Thymus (tissue), 11 donors: ENCODE results near the gene MTR. TPM values are rescaled to one million over a fixed set of nuclear protein-coding genes. Genes with fewer than 3 reads are reported as not detected.

Experiments
- DNase-seq, 9 donors: peaks; one replicate each; pipeline ENCODE4 v3.0.0-alpha.2; 2013; ENCODE audit warnings: low spot score in 9 of 9, low read depth in 6 of 9, missing footprints in 1 of 9
- H3K27ac ChIP-seq, 2 donors: one replicate each; pipeline ENCODE4 v1.5.1; 2013; ENCODE audit warnings: control low read depth in 1 of 2, low read depth in 1 of 2, low read length in 1 of 2, mild to moderate bottlenecking in 1 of 2, moderate library complexity in 1 of 2
- H3K27me3 ChIP-seq, 2 donors: one replicate each; pipeline ENCODE4 v1.5.1; 2013; ENCODE audit warnings: low read length in 1 of 2; ENCODE audit not compliant: control insufficient read depth in 2 of 2, insufficient read depth in 1 of 2
- H3K36me3 ChIP-seq, 2 donors: one replicate each; pipeline ENCODE4 v1.5.1; 2013; ENCODE audit warnings: low read length in 1 of 2, mild to moderate bottlenecking in 1 of 2, moderate library complexity in 1 of 2; ENCODE audit not compliant: control insufficient read depth in 2 of 2, insufficient read depth in 2 of 2
- H3K4me1 ChIP-seq, 2 donors: one replicate each; pipeline ENCODE4 v1.5.1; 2013; ENCODE audit warnings: low read length in 2 of 2; ENCODE audit not compliant: control insufficient read depth in 2 of 2, insufficient read depth in 2 of 2
- H3K4me3 ChIP-seq, 2 donors: one replicate each; pipeline ENCODE4 v1.5.1; 2013; ENCODE audit warnings: low read length in 2 of 2, control low read depth in 1 of 2, mild to moderate bottlenecking in 1 of 2
- H3K9me3 ChIP-seq, 2 donors: one replicate each; pipeline ENCODE4 v1.5.1; 2013; ENCODE audit warnings: low read length in 1 of 2, mild to moderate bottlenecking in 1 of 2; ENCODE audit not compliant: control insufficient read depth in 2 of 2, insufficient read depth in 1 of 2
- WGBS: extraction: QIAGEN DNeasy Blood & Tissue Kit; methylation state at CpG from one replicate; pipeline ENCODE4 v1.1.7; 2013; 5-methylcytosine and 5-hydroxymethylcytosine counted together
- polyA plus RNA-seq: library from polyadenylated mRNA; stranded (reverse); fragments of 200-250 nt; gene quantifications from one replicate; pipeline ENCODE4 v1.2.3, GENCODE V29; 2013
- total RNA-seq: library from RNA; stranded (reverse); fragments of 120-200 nt; gene quantifications from one replicate; pipeline ENCODE4 v1.2.4, GENCODE V29; 2013
- donor health status: healthy.

MTR gene
- total and polyA plus RNA-seq, 2 donors: 12.5 to 25.0 TPM

DNA sequence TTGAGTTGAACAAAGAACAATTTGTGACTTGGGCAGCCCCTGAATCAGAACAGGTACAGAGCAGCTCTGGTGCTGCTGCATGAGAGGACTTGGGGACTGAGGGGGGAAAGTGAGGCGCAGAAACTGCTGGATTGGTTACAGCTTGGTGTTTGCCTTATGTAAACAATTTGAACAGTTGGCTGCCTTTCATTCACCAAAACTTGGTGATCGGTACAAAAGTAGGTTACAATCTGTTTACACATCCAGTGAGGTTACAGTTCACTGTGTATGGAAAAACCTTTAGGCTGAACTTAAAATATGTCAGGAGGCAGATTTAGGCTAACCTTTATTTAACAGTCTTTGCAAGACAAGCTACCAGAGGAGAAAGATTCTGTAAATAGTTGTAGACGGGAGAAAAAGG lies 28.6 kb upstream of the MTR start:
- Histone ChIP-seq H3K9me3 (no peaks in the 10 kb centered on the region), H3K4me1 (no peaks in the 10 kb centered on the region), H3K36me3 (no peaks in the 10 kb centered on the region), H3K27ac (no peak overlapping the region), H3K4me3 (no peak overlapping the region), H3K27me3 (no peaks in the 10 kb centered on the region)
- DNase-seq: no peak
- WGBS: 94% methylated on average over 3 of the region's 3 CpGs

DNA sequence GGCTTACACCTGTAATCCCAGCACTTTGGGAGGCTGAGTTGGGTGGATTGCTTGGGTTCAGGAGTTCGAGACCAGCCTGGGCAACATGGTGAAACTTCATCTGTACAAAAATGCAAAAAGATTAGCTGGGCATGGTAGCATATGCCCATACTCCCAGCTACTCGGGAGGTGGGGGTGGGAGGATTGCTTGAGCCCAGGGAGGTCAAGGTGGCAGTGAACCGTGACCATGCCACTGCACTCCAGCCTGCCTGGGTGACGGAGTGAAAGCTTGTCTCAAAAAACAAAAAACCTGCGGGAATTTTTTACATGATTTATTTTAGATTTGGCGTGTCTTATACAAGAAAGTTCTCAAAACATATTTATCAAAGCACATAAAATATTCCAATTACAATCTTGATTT lies 27.8 kb upstream of the MTR start:
- Histone ChIP-seq H3K4me1 (no peaks in the 10 kb centered on the region), H3K9me3 (no peaks in the 10 kb centered on the region), H3K27me3 (no peaks in the 10 kb centered on the region), H3K4me3 (no peak overlapping the region), H3K27ac (no peak overlapping the region), H3K36me3 (no peaks in the 10 kb centered on the region)
- 94% methylated on average over 6 of the region's 6 CpGs for WGBS
- no peak for DNase-seq

DNA sequence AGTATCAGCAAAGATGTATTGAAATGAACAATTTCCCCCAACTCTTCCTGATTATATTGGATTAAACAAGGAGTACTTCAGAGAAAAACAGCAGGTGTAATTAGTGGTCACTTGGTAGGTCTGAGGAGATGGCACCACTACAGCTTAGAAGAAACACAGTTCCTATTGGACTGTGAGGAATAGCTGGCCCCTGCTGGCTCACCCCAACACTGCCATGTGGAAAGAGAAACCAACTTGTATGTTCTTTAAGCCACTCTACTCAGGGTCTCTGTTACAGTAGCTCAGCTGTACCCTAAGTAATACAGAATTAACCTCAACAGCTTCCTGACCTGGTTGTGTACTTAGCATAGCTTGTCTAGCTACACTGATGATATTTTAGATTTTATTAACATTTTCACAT lies 26.5 kb upstream of the MTR start:
- no peak overlapping the region for H3K27ac ChIP-seq
- no peak overlapping the region for H3K4me3 ChIP-seq
- H3K36me3 ChIP-seq: no peaks in the 10 kb centered on the region
- no peaks in the 10 kb centered on the region for H3K27me3 ChIP-seq
- DNase-seq: no peak
- H3K9me3 ChIP-seq: no peaks in the 10 kb centered on the region
- H3K4me1 ChIP-seq: no peaks in the 10 kb centered on the region

DNA sequence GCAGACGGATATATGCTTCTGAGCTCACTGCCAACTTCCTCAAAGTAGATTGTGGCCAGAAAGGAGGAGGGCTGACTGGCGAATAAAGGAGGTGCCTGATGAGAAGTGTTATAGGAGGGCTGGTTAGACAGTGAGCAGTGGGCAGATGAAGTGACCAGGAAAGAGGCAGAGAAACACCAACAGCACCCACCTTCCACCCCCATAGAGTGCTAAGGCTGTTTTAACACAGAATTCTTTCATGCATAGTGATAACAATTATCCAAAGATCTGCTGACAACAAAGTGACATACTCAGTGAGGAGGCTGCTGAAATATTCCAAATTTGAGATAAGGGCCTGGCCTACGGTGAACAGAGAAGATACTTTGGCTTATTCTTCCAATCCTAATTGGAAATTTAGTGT lies 21.2 kb upstream of the MTR start:
- Histone ChIP-seq H3K4me3 (no peak overlapping the region), H3K4me1 (no peaks in the 10 kb centered on the region), H3K27ac (no peak overlapping the region), H3K9me3 (no peaks in the 10 kb centered on the region), H3K27me3 (no peaks in the 10 kb centered on the region), H3K36me3 (no peaks in the 10 kb centered on the region)
- DNase-seq: no peak
- WGBS: 76% methylated on average over 3 of the region's 3 CpGs

DNA sequence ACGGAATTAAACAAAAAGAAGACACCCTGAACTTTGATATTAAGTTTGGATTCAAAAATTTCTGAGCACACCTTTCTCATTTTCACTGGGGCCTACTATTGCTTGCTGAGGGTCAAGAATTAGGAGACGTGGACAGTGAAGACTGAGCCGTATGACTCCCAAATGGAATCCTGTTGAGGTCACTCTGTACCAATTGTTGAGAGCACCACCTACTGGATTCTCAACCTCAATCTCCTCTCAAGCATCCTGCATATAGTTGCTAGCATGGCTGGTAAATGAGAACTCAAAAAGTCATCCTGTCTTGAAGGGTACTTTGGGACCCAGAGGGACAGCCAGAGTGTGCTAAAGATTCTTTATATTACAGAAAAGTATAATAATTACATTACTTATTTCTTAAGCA lies 20.2 kb upstream of the MTR start:
- Histone ChIP-seq H3K27ac (no peak overlapping the region), H3K4me3 (no peak overlapping the region), H3K36me3 (no peaks in the 10 kb centered on the region), H3K9me3 (no peaks in the 10 kb centered on the region), H3K4me1 (no peaks in the 10 kb centered on the region), H3K27me3 (no peaks in the 10 kb centered on the region)
- DNase-seq: no peak
- WGBS: 81% methylated on average over 3 of the region's 3 CpGs

DNA sequence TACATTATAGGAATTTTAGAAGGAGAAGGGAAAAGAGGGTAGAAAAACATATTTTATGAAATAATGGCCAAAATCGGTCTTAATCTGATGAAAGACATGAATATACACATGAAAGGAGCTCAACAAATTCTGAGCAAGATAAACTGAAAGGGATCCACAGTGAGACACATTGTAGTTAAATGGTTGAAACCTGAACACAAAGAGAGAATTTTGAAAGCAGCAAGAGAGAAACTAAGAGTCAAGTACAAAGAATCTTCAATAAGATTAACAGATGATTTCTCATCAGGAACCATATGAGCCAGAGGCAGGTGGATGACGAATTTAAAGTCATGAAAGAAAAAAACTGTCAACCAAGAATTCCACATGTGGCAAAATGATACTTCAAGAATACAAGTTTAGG lies 15.8 kb upstream of the MTR start:
- no peak for DNase-seq
- no peaks in the 10 kb centered on the region for H3K9me3 ChIP-seq
- H3K4me1 ChIP-seq: no peaks in the 10 kb centered on the region
- H3K36me3 ChIP-seq: no peaks in the 10 kb centered on the region
- 95% methylated on average over 2 of the region's 2 CpGs for WGBS
- no peak overlapping the region for H3K4me3 ChIP-seq
- no peak overlapping the region for H3K27ac ChIP-seq
- H3K27me3 ChIP-seq: no peaks in the 10 kb centered on the region

DNA sequence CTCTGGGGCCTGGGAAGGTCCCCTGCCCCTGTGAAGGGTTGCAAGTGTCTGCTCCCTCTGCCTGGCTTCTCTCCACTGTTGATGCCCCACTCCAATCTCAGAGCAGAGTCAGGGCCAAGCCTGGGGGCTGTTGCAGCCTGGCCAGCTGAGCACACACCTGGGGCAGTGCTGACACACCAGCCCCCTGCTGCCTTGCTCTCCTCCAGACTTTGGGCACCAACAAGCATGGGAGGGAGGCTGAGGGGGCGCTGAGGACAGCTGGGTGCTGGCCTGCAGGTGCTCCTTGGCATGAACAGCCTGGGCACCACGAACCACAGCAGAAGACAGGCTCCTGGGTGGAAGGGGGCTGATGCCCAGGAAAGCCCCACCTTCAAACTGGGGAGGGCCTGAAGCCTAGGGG lies 9.6 kb upstream of the MTR start:
- Histone ChIP-seq H3K9me3 (peaks cover 2 to 19% of the 10 kb centered on the region in 2 donors), H3K27me3 (no peaks in the 10 kb centered on the region), H3K27ac (no peak overlapping the region), H3K4me3 (no peak overlapping the region), H3K4me1 (no peaks in the 10 kb centered on the region), H3K36me3 (no peaks in the 10 kb centered on the region)
- DNase-seq: no peak
- WGBS: 92% methylated on average over 2 of the region's 2 CpGs

DNA sequence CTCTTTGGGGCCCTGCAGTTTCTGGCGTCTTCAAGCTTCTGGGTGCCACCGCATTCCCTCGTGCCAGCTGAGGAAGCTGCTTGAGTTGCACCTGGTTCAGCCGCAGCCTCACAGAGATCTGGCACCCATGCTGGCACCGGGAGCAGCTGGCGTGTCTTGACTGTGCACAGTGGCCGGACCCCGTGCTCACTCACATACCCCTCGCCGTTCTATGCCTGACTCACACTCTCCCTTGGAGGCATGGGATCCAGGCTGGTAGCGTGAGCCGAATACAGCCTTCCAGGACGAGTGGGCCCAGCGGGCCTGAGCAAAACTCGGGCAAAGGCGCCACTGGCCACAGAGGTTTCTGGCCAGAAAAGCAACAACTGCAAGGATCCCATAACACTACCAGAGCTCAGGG lies 8.6 kb upstream of the MTR start:
- H3K4me3 ChIP-seq: no peak overlapping the region
- WGBS: 94% methylated on average over 16 of the region's 16 CpGs
- H3K4me1 ChIP-seq: no peaks in the 10 kb centered on the region
- no peak for DNase-seq
- H3K27ac ChIP-seq: no peak overlapping the region
- H3K9me3 ChIP-seq: peaks cover 2 to 19% of the 10 kb centered on the region in 2 donors
- H3K27me3 ChIP-seq: no peaks in the 10 kb centered on the region
- no peaks in the 10 kb centered on the region for H3K36me3 ChIP-seq

DNA sequence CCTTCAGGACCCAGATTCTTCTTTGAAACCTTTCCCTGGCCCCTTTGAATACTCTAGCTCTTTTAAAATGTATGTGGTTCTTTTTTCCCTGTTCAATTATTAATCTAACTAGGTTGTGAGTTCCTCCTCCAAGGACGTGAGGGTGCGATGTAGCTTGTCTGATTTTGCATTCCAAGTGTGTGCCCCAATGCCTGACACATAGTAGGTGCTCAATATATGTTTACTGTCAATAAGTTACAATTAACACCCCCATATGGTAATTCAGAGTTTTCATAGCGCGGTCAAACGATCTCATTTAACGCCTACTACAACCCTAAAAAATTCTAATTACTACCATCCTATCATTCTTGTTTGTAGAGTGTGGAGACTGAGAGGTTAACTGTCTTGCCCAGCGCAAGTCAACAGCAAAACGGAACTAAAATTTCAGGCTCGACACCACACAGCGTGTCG lies 482 bp upstream of the MTR start:
- peaks cover 8 to 11% of the 10 kb centered on the region in 2 donors for H3K4me1 ChIP-seq
- no peaks in the 10 kb centered on the region for H3K9me3 ChIP-seq
- H3K36me3 ChIP-seq: no peaks in the 10 kb centered on the region
- WGBS: 20% methylated on average over 11 of the region's 11 CpGs
- peaks cover 0 to 2% of the 10 kb centered on the region in 2 donors for H3K27me3 ChIP-seq
- H3K4me3 ChIP-seq: peak overlapping the region; percentile 71 to 72
- DNase-seq: no peak
- peak overlapping the region; percentile 48 to 91 for H3K27ac ChIP-seq
